Measurements from ENCODE around the gene TMA7B.

The TMA7B gene

GRCh38 chr22:40002935-40003715 is 42.9 kb downstream of the TMA7B start:
- no peak for DNase-seq (ENCODE audit: low spot score)

- no peak for DNase-seq (ENCODE audit: low spot score)
Measured at GRCh38 chr22:40004836-40005235, 44.6 kb downstream of the TMA7B start.

DNA sequence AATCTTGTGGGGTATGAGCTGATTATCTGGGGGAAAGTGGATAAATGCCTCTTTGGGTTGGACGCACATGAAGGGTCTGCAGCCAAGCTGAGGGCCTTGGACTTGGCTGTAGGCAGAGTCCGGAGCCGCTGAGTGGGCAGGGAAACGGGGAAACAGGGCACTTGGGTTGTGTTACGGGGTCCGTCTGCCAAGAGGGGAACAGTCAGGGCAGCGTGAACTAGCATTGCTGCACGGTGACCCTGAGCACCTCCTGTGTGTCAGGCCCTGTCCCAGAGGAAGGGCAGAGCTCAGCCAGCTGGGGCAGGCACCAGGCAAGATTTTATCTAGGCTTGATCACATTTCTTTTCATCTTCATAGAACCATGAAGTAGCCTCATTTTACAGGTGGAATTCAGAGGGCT is 46.4 kb downstream of the TMA7B start:
- no peak for DNase-seq (ENCODE audit: low spot score)

GRCh38 chr22:40007853-40008710 is 47.9 kb downstream of the TMA7B start:
- no peak for DNase-seq (ENCODE audit: low spot score)

GRCh38 chr22:40008726-40009291 is 48.6 kb downstream of the TMA7B start:
- DNase-seq (ENCODE audit: low spot score) = no peak

DNA sequence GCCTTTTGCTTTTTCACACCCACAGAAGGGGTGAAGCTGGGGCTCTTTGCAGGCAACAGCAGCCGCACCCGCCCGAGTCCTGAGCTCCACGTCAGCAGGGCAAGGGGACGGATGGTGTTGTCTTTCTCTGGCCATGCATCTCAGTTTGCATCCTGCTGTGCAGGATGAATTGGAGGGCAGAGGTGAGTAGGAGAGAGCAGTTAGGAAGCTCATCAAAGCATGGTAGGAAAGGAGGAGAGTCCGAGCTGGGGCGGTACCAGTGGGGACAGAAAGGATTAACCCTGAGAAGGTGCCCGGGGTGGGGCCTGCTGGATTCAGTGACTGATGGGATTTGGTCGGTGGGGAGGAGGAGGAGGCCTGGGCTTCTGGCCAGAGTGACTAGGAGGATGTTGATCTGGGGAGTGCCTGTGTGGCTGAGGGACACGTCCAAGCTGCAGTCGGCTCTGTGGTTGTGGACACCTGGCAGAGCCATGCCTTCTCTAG is 49.1 kb downstream of the TMA7B start:
- no peak for DNase-seq (ENCODE audit: low spot score)

GRCh38 chr22:40009951-40010671 is 49.9 kb downstream of the TMA7B start:
- no peak for DNase-seq (ENCODE audit: low spot score)

GRCh38 chr22:40010746-40011145 is 50.5 kb downstream of the TMA7B start:
- DNase-seq (ENCODE audit: low spot score) = no peak

Data from cerebellar cortex (tissue), 1 donor.